ENCODE measurements around the gene WNT3. TPM values are rescaled to one million over a fixed set of nuclear protein-coding genes. Genes with fewer than 3 reads are reported as not detected.

The WNT3 gene
- total and polyA plus RNA-seq, 2 donors (not counting 1 experiment from before 2014, with no cell fraction given) = 0.86 to 1.4 TPM

DNA sequence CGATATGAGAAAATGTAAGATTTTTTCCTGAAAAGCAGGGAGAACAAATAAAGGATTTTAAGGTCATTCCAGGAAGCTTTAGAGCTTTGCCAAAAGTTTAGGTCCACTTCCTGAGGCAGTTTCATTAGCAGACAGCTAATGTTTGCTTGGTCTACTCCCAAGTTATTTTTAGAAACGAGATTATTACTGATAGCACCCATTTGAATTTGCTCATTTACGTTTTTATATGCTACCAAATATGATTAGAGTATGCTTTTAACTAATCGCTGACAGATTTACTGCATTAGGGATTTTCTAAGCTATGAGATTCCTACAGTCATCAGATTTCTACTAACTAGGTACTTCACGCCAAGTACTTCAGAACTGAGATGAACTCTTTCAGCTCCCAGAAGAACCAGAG, 98.1 kb downstream of the WNT3 start:
- Histone ChIP-seq H3K4me2 (replicated peaks; ENCODE audit: low read depth, low read length, poor library complexity, severe bottlenecking) (no peak overlapping the region), H2AFZ (ENCODE audit: insufficient read depth, low read depth, low read length, poor library complexity, severe bottlenecking) (no peak overlapping the region), H3K27ac (ENCODE audit: low read length in 2 of 2) (no peak overlapping the region), H3K9me3 (ENCODE audit: control extremely low read depth in 1 of 3, control insufficient read depth in 2 of 3, insufficient read depth in 1 of 3, low read length in 2 of 3) (no peaks in the 10 kb centered on the region), H3K27me3 (replicated peaks in 1 of 4; ENCODE audit: control extremely low read depth in 1 of 4, control insufficient read depth in 3 of 4, insufficient read depth in 4 of 4, low read length in 3 of 4) (no peaks in the 10 kb centered on the region), H3K79me2 (ENCODE audit: control insufficient read depth, insufficient read depth, low read length) (no peaks in the 10 kb centered on the region), H3K4me1 (ENCODE audit: control insufficient read depth in 2 of 2, insufficient read depth in 2 of 2, low read length in 2 of 2) (peaks cover 23 to 26% of the 10 kb centered on the region in 2 donors), H3K9ac (ENCODE audit: low read length) (no peak overlapping the region), H3K4me3 (ENCODE audit: control extremely low read depth in 1 of 5, extremely low read depth in 1 of 5, insufficient read depth in 1 of 5, low read depth in 2 of 5, low read length in 4 of 5) (no peak overlapping the region), H4K20me1 (ENCODE audit: control insufficient read depth, insufficient read depth, low read length, poor library complexity, severe bottlenecking) (no peaks in the 10 kb centered on the region), H3K36me3 (replicated peaks in 1 of 2; ENCODE audit: control extremely low read depth in 1 of 2, control insufficient read depth in 1 of 2, extremely low read depth in 1 of 2, insufficient read depth in 2 of 2, low read length in 1 of 2) (peaks cover 0 to 10% of the 10 kb centered on the region in 2 experiments)
- no peak overlapping the region for H3K27ac Mint-ChIP-seq
- ChIA-PET CTCF (no interaction called here), POLR2A (no interaction called here)
- no peak overlapping the region for H3K4me3 Mint-ChIP-seq
- DNase-seq (no peak), ATAC-seq (ENCODE audit: low read depth) (no peak)
- H3K4me1 Mint-ChIP-seq = peaks cover 31% of the 10 kb centered on the region
- H3K9me3 Mint-ChIP-seq (ENCODE audit: insufficient read depth) = no peaks in the 10 kb centered on the region
- no peaks in the 10 kb centered on the region for H3K27me3 Mint-ChIP-seq
- 100% methylated on average over 1 of the region's 5 CpGs for WGBS (ENCODE audit: insufficient coverage)
- intact Hi-C loops (cut with micrococcal nuclease) = no loop called here
- TF ChIP-seq CTCF (IDR thresholded peaks at IDR 0.05) (no peak), EZH2 (IDR thresholded peaks at IDR 0.05; ENCODE audit: borderline replicate concordance, insufficient read depth, low read depth, low read length, poor library complexity, severe bottlenecking) (no peak)

GRCh38 chr17:46719891-46720290, 98.6 kb downstream of the WNT3 start:
- ATAC-seq (ENCODE audit: low read depth) = no peak
- intact Hi-C loops (cut with micrococcal nuclease) = no loop called here

More at GRCh38 chr17:46719891-46720290, 98.6 kb downstream of the WNT3 start:
- WGBS (ENCODE audit: insufficient coverage) = no CpG with 5 or more reads among the region's 3 CpGs
- no peak overlapping the region for H3K27ac ChIP-seq (ENCODE audit: low read length in 2 of 2)
- ChIA-PET CTCF (no interaction called here), POLR2A (no interaction called here)
- H3K36me3 ChIP-seq (replicated peaks in 1 of 2; ENCODE audit: control extremely low read depth in 1 of 2, control insufficient read depth in 1 of 2, extremely low read depth in 1 of 2, insufficient read depth in 2 of 2, low read length in 1 of 2) = peaks cover 0 to 14% of the 10 kb centered on the region in 2 experiments
- TF ChIP-seq EZH2 (IDR thresholded peaks at IDR 0.05; ENCODE audit: borderline replicate concordance, insufficient read depth, low read depth, low read length, poor library complexity, severe bottlenecking) = no peak
- no peak for TF ChIP-seq CTCF (IDR thresholded peaks at IDR 0.05)
- H3K79me2 ChIP-seq (ENCODE audit: control insufficient read depth, insufficient read depth, low read length) = no peaks in the 10 kb centered on the region
- H2AFZ ChIP-seq (ENCODE audit: insufficient read depth, low read depth, low read length, poor library complexity, severe bottlenecking) = no peak overlapping the region
- no peak overlapping the region for H3K9ac ChIP-seq (ENCODE audit: low read length)
- Mint-ChIP-seq H3K27ac (no peak overlapping the region), H3K27me3 (no peaks in the 10 kb centered on the region), H3K9me3 (ENCODE audit: insufficient read depth) (no peaks in the 10 kb centered on the region), H3K4me1 (peaks cover 31% of the 10 kb centered on the region), H3K4me3 (no peak overlapping the region)
- DNase-seq = no peak
- no peak overlapping the region for H3K4me3 ChIP-seq (ENCODE audit: control extremely low read depth in 1 of 5, extremely low read depth in 1 of 5, insufficient read depth in 1 of 5, low read depth in 2 of 5, low read length in 4 of 5)
- peaks cover 23 to 26% of the 10 kb centered on the region in 2 donors for H3K4me1 ChIP-seq (ENCODE audit: control insufficient read depth in 2 of 2, insufficient read depth in 2 of 2, low read length in 2 of 2)
- no peaks in the 10 kb centered on the region for H3K27me3 ChIP-seq (replicated peaks in 1 of 4; ENCODE audit: control extremely low read depth in 1 of 4, control insufficient read depth in 3 of 4, insufficient read depth in 4 of 4, low read length in 3 of 4)
- H4K20me1 ChIP-seq (ENCODE audit: control insufficient read depth, insufficient read depth, low read length, poor library complexity, severe bottlenecking) = no peaks in the 10 kb centered on the region
- no peak overlapping the region for H3K4me2 ChIP-seq (replicated peaks; ENCODE audit: low read depth, low read length, poor library complexity, severe bottlenecking)
- no peaks in the 10 kb centered on the region for H3K9me3 ChIP-seq (ENCODE audit: control extremely low read depth in 1 of 3, control insufficient read depth in 2 of 3, insufficient read depth in 1 of 3, low read length in 2 of 3)
